ENCODE measurements around the gene NTN4. TPM values are rescaled to one million over a fixed set of nuclear protein-coding genes. Genes with fewer than 3 reads are reported as not detected.

The NTN4 gene
- total and polyA plus RNA-seq, 12 donors: 10.1 to 62.5 (median 42.4) TPM

DNA sequence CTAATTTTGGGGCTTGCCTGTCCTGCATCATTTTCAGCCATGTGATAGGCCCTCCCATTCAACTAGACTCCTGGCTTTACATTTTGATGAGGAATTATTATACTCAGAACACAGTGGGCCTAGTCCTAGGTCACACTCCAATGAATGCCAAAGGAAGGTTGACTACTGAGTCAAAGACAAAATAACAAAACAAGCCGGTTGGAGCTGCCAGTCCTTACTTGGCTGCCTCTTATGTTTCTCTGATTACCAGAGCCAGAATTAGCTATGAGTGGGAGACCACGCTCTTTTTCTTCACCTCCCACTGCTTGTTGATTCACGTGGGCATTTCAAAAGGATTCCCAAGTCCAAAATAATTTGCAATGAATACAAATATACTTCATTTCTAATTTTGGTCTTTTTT lies 161.2 kb downstream of the NTN4 start:
- WGBS, 4 donors: 76 to 93% (median 88%) methylated on average over 3 of the region's 3 CpGs
- H3K4me1 ChIP-seq (replicated peaks in 1 of 2): peaks cover 0 to 5% of the 10 kb centered on the region in 2 donors
- H3K27me3 ChIP-seq: no peaks in the 10 kb centered on the region
- DNase-seq: no peak
- intact Hi-C loops (cut with DNase I): loop anchor here in 1 of 2 donors (10.0 kb wide), 1 partner anchor 185 kb away; no protein-coding TSS in a partner anchor
- H3K9me3 ChIP-seq (replicated peaks in 1 of 3): no peaks in the 10 kb centered on the region
- TF ChIP-seq, protein P1, sequence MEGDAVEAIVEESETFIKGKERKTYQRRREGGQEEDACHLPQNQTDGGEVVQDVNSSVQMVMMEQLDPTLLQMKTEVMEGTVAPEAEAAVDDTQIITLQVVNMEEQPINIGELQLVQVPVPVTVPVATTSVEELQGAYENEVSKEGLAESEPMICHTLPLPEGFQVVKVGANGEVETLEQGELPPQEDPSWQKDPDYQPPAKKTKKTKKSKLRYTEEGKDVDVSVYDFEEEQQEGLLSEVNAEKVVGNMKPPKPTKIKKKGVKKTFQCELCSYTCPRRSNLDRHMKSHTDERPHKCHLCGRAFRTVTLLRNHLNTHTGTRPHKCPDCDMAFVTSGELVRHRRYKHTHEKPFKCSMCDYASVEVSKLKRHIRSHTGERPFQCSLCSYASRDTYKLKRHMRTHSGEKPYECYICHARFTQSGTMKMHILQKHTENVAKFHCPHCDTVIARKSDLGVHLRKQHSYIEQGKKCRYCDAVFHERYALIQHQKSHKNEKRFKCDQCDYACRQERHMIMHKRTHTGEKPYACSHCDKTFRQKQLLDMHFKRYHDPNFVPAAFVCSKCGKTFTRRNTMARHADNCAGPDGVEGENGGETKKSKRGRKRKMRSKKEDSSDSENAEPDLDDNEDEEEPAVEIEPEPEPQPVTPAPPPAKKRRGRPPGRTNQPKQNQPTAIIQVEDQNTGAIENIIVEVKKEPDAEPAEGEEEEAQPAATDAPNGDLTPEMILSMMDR (IDR thresholded peaks at IDR 0.05): no peak
- no peak for TF ChIP-seq POLR2A (IDR thresholded peaks at IDR 0.05)
- H3K4me3 ChIP-seq: no peak overlapping the region
- no peak overlapping the region for H3K27ac ChIP-seq
- no peaks in the 10 kb centered on the region for H3K36me3 ChIP-seq (replicated peaks in 1 of 2)

DNA sequence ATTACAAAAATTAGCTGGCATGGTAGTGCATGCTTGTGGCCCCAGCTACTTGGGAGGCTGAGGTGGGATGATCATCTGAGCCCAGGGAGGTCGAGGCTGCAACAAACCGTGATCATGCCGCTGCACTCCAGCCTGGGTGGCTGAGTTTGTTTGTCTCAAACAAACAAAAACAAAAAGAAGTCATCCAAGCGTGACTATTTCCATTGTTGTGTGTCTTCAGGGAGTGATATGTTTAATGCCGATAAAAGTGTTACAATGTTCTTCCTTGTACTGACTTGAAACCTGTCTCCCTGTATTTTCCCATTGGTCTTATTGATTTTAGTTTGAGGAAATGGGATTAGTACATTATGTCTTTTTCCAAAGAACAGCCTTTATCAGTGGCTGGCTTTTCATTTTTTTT lies 163.7 kb downstream of the NTN4 start:
- Histone ChIP-seq H3K4me1 (replicated peaks in 1 of 2) (no peaks in the 10 kb centered on the region), H3K36me3 (replicated peaks in 1 of 2) (no peaks in the 10 kb centered on the region), H3K27me3 (no peaks in the 10 kb centered on the region), H3K27ac (no peak overlapping the region), H3K9me3 (replicated peaks in 1 of 3) (no peaks in the 10 kb centered on the region), H3K4me3 (no peak overlapping the region)
- DNase-seq: no peak
- 85 to 93% (median 89%) methylated on average over 5 of the region's 5 CpGs for WGBS, 4 donors
- intact Hi-C loops (cut with DNase I): loop anchor here in 1 of 2 donors (10.0 kb wide), 1 partner anchor 188 kb away; no protein-coding TSS in a partner anchor
- TF ChIP-seq POLR2A (IDR thresholded peaks at IDR 0.05): no peak

DNA sequence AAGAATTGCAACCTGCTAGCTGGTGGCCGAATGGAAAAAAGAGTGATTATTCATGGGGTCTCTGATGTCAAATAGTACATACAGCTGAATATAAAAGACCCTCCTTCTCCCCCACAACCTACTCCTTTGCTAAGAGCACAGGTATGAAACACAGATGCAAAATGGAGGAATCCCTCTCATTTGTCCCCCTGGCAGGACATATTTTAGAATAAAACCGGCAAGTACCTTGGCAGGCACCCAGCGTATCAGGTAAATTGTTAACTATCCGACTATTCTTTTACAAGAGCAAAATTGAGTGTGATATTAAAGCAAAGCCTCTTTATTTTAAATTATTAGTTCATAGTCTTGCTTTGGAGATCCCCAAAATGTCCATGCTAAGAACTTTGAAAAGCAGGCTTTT lies 165.6 kb downstream of the NTN4 start:
- DNase-seq: no peak
- TF ChIP-seq, protein P1 (IDR thresholded peaks at IDR 0.05): no peak
- TF ChIP-seq POLR2A (IDR thresholded peaks at IDR 0.05): no peak
- no peaks in the 10 kb centered on the region for H3K4me1 ChIP-seq (replicated peaks in 1 of 2)
- WGBS, 4 donors: 77 to 87% (median 79%) methylated on average over 4 of the region's 4 CpGs
- intact Hi-C loops (cut with DNase I): loop anchor here in 1 of 2 donors (10.0 kb wide), 1 partner anchor 190 kb away; no protein-coding TSS in a partner anchor
- no peak overlapping the region for H3K4me3 ChIP-seq
- no peaks in the 10 kb centered on the region for H3K36me3 ChIP-seq (replicated peaks in 1 of 2)
- H3K27me3 ChIP-seq: no peaks in the 10 kb centered on the region
- H3K27ac ChIP-seq: no peak overlapping the region
- H3K9me3 ChIP-seq (replicated peaks in 1 of 3): no peaks in the 10 kb centered on the region

DNA sequence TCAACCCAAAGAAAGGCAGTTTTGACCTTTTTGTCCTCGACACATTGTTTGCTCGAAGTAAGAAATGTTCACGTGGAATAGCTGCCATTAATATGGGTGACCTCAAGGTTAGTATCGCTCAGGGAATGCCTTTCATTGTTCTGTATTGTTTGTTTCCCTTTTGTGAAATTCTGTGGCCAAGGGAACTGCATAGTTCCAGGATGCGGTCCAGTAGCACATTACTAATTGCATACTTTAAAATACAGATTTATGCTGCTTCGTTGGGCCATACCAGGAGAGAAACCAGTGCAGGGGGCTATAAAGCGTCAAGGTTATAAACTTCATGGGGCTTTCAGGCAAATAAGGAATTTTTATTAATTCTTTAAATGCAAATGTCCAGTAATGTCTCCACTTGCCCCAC lies 166.0 kb downstream of the NTN4 start:
- WGBS, 4 donors: 74 to 86% (median 81%) methylated on average over 7 of the region's 7 CpGs
- no peaks in the 10 kb centered on the region for H3K27me3 ChIP-seq
- DNase-seq: no peak
- TF ChIP-seq POLR2A (IDR thresholded peaks at IDR 0.05): no peak
- TF ChIP-seq, protein P1 (IDR thresholded peaks at IDR 0.05): no peak
- no peaks in the 10 kb centered on the region for H3K9me3 ChIP-seq (replicated peaks in 1 of 3)
- intact Hi-C loops (cut with DNase I): loop anchor here (5.0 to 10.0 kb wide), 2 partner anchors 190 to 193 kb away; no protein-coding TSS in a partner anchor
- H3K36me3 ChIP-seq (replicated peaks in 1 of 2): no peaks in the 10 kb centered on the region
- peak overlapping the region in 1 of 5 donors; percentile 48 for H3K27ac ChIP-seq
- H3K4me3 ChIP-seq: no peak overlapping the region
- H3K4me1 ChIP-seq (replicated peaks in 1 of 2): no peaks in the 10 kb centered on the region

DNA sequence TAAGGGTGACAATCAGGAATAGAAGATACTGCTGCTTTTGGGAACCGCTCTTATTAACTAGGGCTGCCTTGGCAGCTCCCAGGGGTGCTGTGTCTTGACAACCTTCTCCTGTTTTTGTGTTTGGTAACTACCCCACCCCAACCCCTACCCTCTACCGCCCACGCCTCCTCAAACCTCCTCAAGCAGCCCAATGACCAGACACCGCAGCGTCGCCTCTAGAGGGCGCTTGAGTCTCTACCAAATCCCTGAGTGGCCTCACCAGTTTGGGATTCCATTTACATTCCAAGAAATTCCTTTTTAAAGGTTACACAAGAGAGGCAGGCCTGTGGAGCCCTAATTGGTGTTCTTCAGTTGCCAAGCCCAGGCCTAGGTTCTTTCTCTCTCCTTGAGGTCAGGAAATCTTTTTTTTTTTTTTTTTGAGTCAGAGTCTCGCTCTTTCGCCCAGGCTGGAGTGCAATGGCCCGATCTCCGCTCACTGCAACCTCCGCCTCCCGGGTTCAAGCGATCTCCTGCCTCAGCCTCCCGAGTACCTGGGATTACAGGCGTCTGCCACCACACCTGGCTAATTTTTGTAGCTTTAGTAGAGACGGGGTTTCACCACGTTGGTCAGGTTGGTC lies 166.9 kb downstream of the NTN4 start:
- intact Hi-C loops (cut with DNase I): loop anchor here (5.0 to 10.0 kb wide), 2 partner anchors 191 to 194 kb away; no protein-coding TSS in a partner anchor
- WGBS, 4 donors: 63 to 69% (median 63%) methylated on average over 18 of the region's 18 CpGs
- Histone ChIP-seq H3K4me1 (replicated peaks in 1 of 2) (no peaks in the 10 kb centered on the region), H3K9me3 (replicated peaks in 1 of 3) (no peaks in the 10 kb centered on the region), H3K27ac (peak overlapping the region in 1 of 5 donors; percentile 48), H3K27me3 (no peaks in the 10 kb centered on the region), H3K4me3 (no peak overlapping the region), H3K36me3 (replicated peaks in 1 of 2) (no peaks in the 10 kb centered on the region)
- TF ChIP-seq POLR2A (IDR thresholded peaks at IDR 0.05): no peak
- TF ChIP-seq, protein P1 (IDR thresholded peaks at IDR 0.05): peak; percentile 65 to 86 (median 74)
- peak; percentile 69 to 87 (median 79) for DNase-seq
